K562 (cell line): Measurements from ENCODE around the gene TMEM53. TPM values are rescaled to one million over a fixed set of nuclear protein-coding genes. Genes with fewer than 3 reads are reported as not detected.

Source experiments
- ATAC-seq: fragments of 200-7000 bp; cut with Tn5 transposase; 3 replicates; pipeline ENCODE4 v1.9.1; 2020; ENCODE audit warnings: moderate library complexity
- BruUV-seq: library from RNA; stranded (reverse); fragments of 400-500 nt; replicated peaks from 2 replicates; lab custom pipeline; 2021; lab: Mats Ljungman, UMichigan
- CTCF ChIA-PET: fragments of 300-600 bp; formaldehyde crosslinking; extraction: SDS; loops from one replicate; lab custom pipeline; 2021; ENCODE audit warnings: low intra/inter-chr PET ratio; lab: Yijun Ruan, JAX
- POLR2A ChIA-PET: fragments of 300-600, 350-650 bp; sonication (Branson Sonifier 250); formaldehyde crosslinking; extraction: SDS; loops from one replicate; lab custom pipeline; 2021; ENCODE audit warnings: antibody characterized with exemption, inconsistent platforms; lab: Yijun Ruan, JAX
- DNase-seq, 4 experiments: peaks; one replicate each; pipeline versions ENCODE4 v3.0.0 to v3.0.0-alpha.2; 2011 to 2018; ENCODE audit warnings: low spot score in 3 of 4, mixed read lengths in 3 of 4; ENCODE audit errors: extremely low read depth in 1 of 4
- FAIRE-seq: peaks from 2 replicates; lab custom pipeline; 2011; peaks lifted over from hg19 to GRCh38; lab: Jason Lieb, UNC
- H2AFZ ChIP-seq: 2 replicates; pipeline ENCODE4 v1.6.0; 2011; ENCODE audit warnings: low read depth, low read length, control low read depth, inconsistent platforms
- H3K27ac ChIP-seq: fragments of 200-600 bp; 3 replicates; pipeline ENCODE4 v1.8.0; 2011; ENCODE audit warnings: low read depth, mild to moderate bottlenecking, control low read depth, inconsistent platforms, low read length, moderate library complexity, mixed read lengths; ENCODE audit errors: extremely low read depth
- H3K27me3 ChIP-seq, 2 experiments: fragments of 300-600 bp in 1 of 2; 2 replicates in 1 of 2; 3 replicates in 1 of 2; pipeline versions ENCODE4 v1.6.0 to v1.8.0; 2011; ENCODE audit warnings: inconsistent platforms in 2 of 2, low read length in 2 of 2, mild to moderate bottlenecking in 1 of 2, mixed read lengths in 1 of 2, moderate library complexity in 1 of 2; ENCODE audit not compliant: control insufficient read depth in 2 of 2, insufficient read depth in 2 of 2
- H3K36me3 ChIP-seq: fragments of 300-600 bp; 3 replicates; pipeline ENCODE4 v1.8.0; 2011; ENCODE audit warnings: mild to moderate bottlenecking, low read length, inconsistent platforms; ENCODE audit not compliant: control insufficient read depth, insufficient read depth
- H3K4me1 ChIP-seq, 2 experiments: fragments of 200-600 bp in 1 of 2; replicated peaks in 1 of 2; 2 replicates in 1 of 2; 3 replicates in 1 of 2; pipeline versions ENCODE4 v1.5.1 to v1.8.0; 2011; ENCODE audit warnings: inconsistent platforms in 2 of 2, low read length in 2 of 2, mild to moderate bottlenecking in 1 of 2, mixed read lengths in 1 of 2, moderate library complexity in 1 of 2; ENCODE audit not compliant: control insufficient read depth in 2 of 2, insufficient read depth in 2 of 2
- H3K4me2 ChIP-seq: 2 replicates; pipeline ENCODE4 v1.6.1; 2011; ENCODE audit warnings: low read length, control low read depth, inconsistent platforms, mixed read lengths; ENCODE audit not compliant: insufficient read depth
- H3K4me3 ChIP-seq: fragments of 200-600 bp; sonication (generic), shearing (Covaris generic); 2 replicates; pipeline ENCODE4 v1.5.1; 2016; ENCODE audit warnings: control low read depth, inconsistent platforms
- H3K79me2 ChIP-seq: fragments of 200-600 bp; 3 replicates; pipeline ENCODE4 v1.8.0; 2011; ENCODE audit warnings: low read length, inconsistent platforms; ENCODE audit not compliant: control insufficient read depth, insufficient read depth
- H3K9ac ChIP-seq, 2 experiments: 2 replicates each; pipeline versions ENCODE4 v1.6.0 to v1.6.1; 2011; ENCODE audit warnings: low read depth in 2 of 2, low read length in 2 of 2, control low read depth in 1 of 2, inconsistent platforms in 1 of 2, mild to moderate bottlenecking in 1 of 2, mixed read lengths in 1 of 2; ENCODE audit not compliant: insufficient read depth in 1 of 2
- H3K9me1 ChIP-seq: one replicate; pipeline ENCODE4 v1.6.0; 2011; ENCODE audit warnings: inconsistent platforms, mild to moderate bottlenecking, low read length, moderate library complexity; ENCODE audit not compliant: control insufficient read depth, insufficient read depth
- H3K9me3 ChIP-seq: replicated peaks from 2 replicates; pipeline ENCODE4 v1.5.1; 2011; ENCODE audit warnings: low read depth, low read length, inconsistent platforms; ENCODE audit not compliant: control insufficient read depth, insufficient read depth
- H4K20me1 ChIP-seq: replicated peaks from 2 replicates; pipeline ENCODE4 v1.6.1; 2011; ENCODE audit warnings: low read length, inconsistent platforms, mixed read lengths; ENCODE audit not compliant: control insufficient read depth, insufficient read depth
- BCOR ChIP-seq: fragments of 450-650 bp; IDR thresholded peaks from 2 replicates; pipeline ENCODE4 v1.6.1; 2016
- CBX2 ChIP-seq: fragments of 200-600 bp; sonication (generic); IDR thresholded peaks from one replicate; pipeline ENCODE4 v1.6.1; 2012; ENCODE audit warnings: mild to moderate bottlenecking, low read length, inconsistent platforms; ENCODE audit not compliant: insufficient read depth, poor library complexity, severe bottlenecking
- KDM1A ChIP-seq, 2 experiments: fragments of 450-650 bp; IDR thresholded peaks; 2 replicates each; pipeline ENCODE4 v1.6.1; 2016; ENCODE audit warnings: mild to moderate bottlenecking in 2 of 2
- KDM4B ChIP-seq, 2 experiments: fragments of 450-650 bp in 1 of 2; sonication (generic) in 1 of 2; IDR thresholded peaks; 2 replicates each; pipeline ENCODE4 v1.6.1; 2016 to 2017; ENCODE audit warnings: borderline replicate concordance in 2 of 2, antibody characterized with exemption in 1 of 2, low read depth in 1 of 2, mild to moderate bottlenecking in 1 of 2
- NCOA6 ChIP-seq: fragments of 450-650 bp; IDR thresholded peaks from 2 replicates; pipeline ENCODE4 v1.6.1; 2017; ENCODE audit warnings: mild to moderate bottlenecking
- NCOR1 ChIP-seq: fragments of 450-650 bp; IDR thresholded peaks from 2 replicates; pipeline ENCODE4 v1.6.1; 2016; ENCODE audit warnings: mild to moderate bottlenecking, moderate library complexity
- NR1H2 ChIP-seq: sonication (generic); formaldehyde crosslinking; IDR thresholded peaks from 2 replicates; pipeline ENCODE4 v1.4.0; 2020; ENCODE audit warnings: mild to moderate bottlenecking, missing genetic modification reagents
- PCBP1 ChIP-seq: fragments of 200-400 bp; formaldehyde crosslinking; IDR thresholded peaks from 2 replicates; pipeline ENCODE4 v1.6.1; 2018; ENCODE audit warnings: mild to moderate bottlenecking, low read depth, low read length; ENCODE audit not compliant: poor library complexity, severe bottlenecking
- PTRF ChIP-seq: fragments of 450-650 bp; IDR thresholded peaks from 2 replicates; pipeline ENCODE4 v1.6.1; 2016; ENCODE audit warnings: mild to moderate bottlenecking, missing genetic modification characterization, missing compliant biosample characterization
- RBM25 ChIP-seq: fragments of 200-400 bp; formaldehyde crosslinking; IDR thresholded peaks from 2 replicates; pipeline ENCODE4 v1.6.1; 2018; ENCODE audit warnings: low read length, low read depth, moderate library complexity; ENCODE audit not compliant: severe bottlenecking
- RCOR1 ChIP-seq, 2 experiments: IDR thresholded peaks; 2 replicates each; pipeline ENCODE4 v1.6.1; 2012; ENCODE audit warnings: low read depth in 2 of 2, low read length in 2 of 2, borderline replicate concordance in 1 of 2, improper control_type of control experiment in 1 of 2
- RFX5 ChIP-seq: IDR thresholded peaks from 2 replicates; pipeline ENCODE4 v1.6.1; 2011; ENCODE audit warnings: low read depth, mild to moderate bottlenecking, improper control_type of control experiment, low read length
- SNIP1 ChIP-seq: fragments of 450-650 bp; IDR thresholded peaks from 2 replicates; pipeline ENCODE4 v1.7.1; 2017; ENCODE audit warnings: low read depth, mild to moderate bottlenecking
- SP2 ChIP-seq: IDR thresholded peaks from 2 replicates; pipeline ENCODE4 v1.6.1; 2011; ENCODE audit warnings: mild to moderate bottlenecking, low read depth, low read length, moderate library complexity; ENCODE audit not compliant: poor library complexity, severe bottlenecking; ENCODE audit errors: extremely low read depth
- ZFP36 ChIP-seq: fragments of 150-350 bp; IDR thresholded peaks from 2 replicates; pipeline ENCODE4 v1.6.1; 2018; ENCODE audit warnings: low read length, low read depth; ENCODE audit not compliant: partially characterized antibody
- WGBS: fragments of 100-300 bp; shearing (Covaris generic); methylation state at CpG from one replicate; pipeline ENCODE4 v1.1.6; 2016; ENCODE audit warnings: low coverage, mixed read lengths; ENCODE audit not compliant: insufficient coverage; ENCODE audit errors: missing lambda C conversion rate; 5-methylcytosine and 5-hydroxymethylcytosine counted together
- in situ Hi-C: fragments of 300-500 bp; cut with MboI; formaldehyde crosslinking; loops from 4 replicates; pipeline ENCODE4 v1.15.0; 2018; ENCODE audit warnings: inconsistent platforms, mixed read lengths
- intact Hi-C: fragments of 100-400 bp; cut with micrococcal nuclease; formaldehyde crosslinking; loops from 2 replicates; pipeline ENCODE4 v1.14.2; 2022
- polyA plus RNA-seq, 8 experiments: library from polyadenylated mRNA; depleted of rRNA in 4 of 8; stranded (reverse) in 5 of 8; unstranded in 3 of 8; fragments of >200 nt; fragmentation: Nextera tagmentation in 2 of 8; fragmentation: Illumina TruSeq in 1 of 8; extraction: Ambion mirVana in 2 of 8; extraction: Trizol in 1 of 8; gene quantifications; 2 replicates each; pipeline versions ENCODE4 v1.2.1 to v1.2.3, GENCODE V29; 2011 to 2014; ENCODE audit warnings: inconsistent platforms in 1 of 8, missing spikeins in 1 of 8
- total RNA-seq, 7 experiments: library from RNA; depleted of rRNA in 6 of 7; stranded (reverse); fragments of >200 nt in 6 of 7; fragmentation: Illumina TruSeq in 2 of 7; extraction: Trizol in 2 of 7; gene quantifications; 2 replicates each; pipeline versions ENCODE4 v1.2.1 to v1.2.3, GENCODE V29; 2011 to 2021; ENCODE audit warnings: low replicate concordance in 1 of 7
- TF ChIP-seq, protein P1 (sequence below): fragments of 450-650 bp; conservative IDR thresholded peaks from 2 replicates; pipeline ENCODE4 v1.6.1; 2016; ENCODE audit warnings: missing genetic modification characterization, low read depth, mild to moderate bottlenecking, missing compliant biosample characterization, moderate library complexity
- TF ChIP-seq, protein P2 (sequence below): sonication (generic); formaldehyde crosslinking; IDR thresholded peaks from 2 replicates; pipeline ENCODE4 v1.8.0; 2022; ENCODE audit warnings: mild to moderate bottlenecking, missing genetic modification reagents

Gene TMEM53
- total and polyA plus RNA-seq, 9 of the 15 experiments (the other 6 are each of a cell fraction or from before 2014, with no cell fraction given): 0.23 to 3.7 (median 2.0) TPM

DNA sequence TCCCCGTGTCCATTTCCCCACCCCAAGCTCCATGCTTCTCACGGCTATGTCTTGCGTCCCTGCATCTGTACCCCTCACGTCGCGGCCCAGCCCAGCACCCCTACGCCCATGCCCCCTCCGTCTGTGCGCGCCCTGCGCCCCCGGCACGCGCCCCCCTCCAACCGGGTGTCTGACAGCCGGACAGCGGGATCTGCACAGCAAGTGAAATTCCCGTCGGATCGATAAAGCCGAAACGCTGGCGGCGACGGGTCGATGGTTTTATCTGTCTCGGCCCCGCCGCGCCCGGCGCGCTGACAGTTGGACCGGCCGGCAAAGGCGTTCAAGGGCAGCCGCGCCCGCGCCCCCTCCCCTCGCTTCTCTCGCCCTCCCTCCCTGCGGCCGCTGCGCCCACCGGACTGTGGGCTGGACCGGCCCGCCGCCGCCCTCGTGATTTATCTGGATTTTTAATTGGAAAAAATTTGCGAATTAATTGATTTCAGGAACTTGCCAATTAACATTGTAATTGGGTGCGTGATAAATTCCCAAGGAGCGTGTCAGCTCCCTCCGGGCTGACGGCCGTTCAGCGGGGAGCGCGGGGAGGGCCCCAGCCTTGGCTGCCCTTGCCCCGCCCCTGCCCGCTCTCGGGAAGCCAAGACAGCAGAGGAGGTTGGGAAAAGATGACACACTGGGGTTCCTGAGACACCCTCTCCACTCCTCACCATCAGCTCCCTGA lies 57.1 kb downstream of the TMEM53 start (continued):
- TF ChIP-seq RFX5 (no peak), NCOA6 (no peak), SNIP1 (no peak), PCBP1 (peak; percentile 52)
- TF ChIP-seq, all 486 proteins: peak for 3

DNA sequence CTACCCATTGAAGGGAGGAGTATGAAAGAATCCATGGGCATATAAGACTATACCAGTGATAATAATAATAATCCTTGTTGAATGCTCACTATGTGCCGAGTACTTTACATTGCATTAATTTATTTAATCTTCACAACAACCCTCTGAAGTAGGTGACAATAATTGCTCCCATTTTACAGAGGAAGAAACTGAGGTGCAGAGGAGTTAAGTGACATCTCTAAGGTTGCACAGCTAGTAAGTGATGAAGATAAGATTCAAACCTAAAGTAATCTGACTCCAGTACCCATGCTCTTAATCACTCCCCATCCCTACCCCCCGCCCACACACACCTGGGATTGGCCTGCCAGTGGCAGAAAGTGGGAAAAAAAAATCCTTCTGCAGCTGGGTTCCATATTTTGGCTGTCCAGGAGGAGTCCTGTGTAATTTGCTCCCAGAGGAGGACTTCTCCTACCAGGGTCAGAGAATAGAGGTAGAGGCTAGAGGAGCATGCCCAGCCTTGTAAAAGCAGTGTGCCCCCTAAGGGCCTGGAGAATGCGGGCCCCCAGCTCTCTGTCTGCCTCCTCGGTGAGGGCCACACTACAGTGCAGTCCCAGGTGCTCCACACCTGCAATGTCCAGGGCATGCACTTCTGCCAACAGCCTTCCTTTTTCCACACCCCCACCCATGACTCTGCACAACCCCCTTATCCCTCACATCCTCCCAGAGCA lies 57.8 kb downstream of the TMEM53 start:
- Histone ChIP-seq H3K79me2 (no peaks in the 10 kb centered on the region), H3K27ac (no peak overlapping the region), H3K4me1 (peaks cover 11 to 23% of the 10 kb centered on the region in 2 experiments; a peak in 3 of 5 replicates), H3K27me3 (no peaks in the 10 kb centered on the region), H3K4me2 (no peak overlapping the region; the same call in 1 of the 2 replicates), H3K9me3 (no peaks in the 10 kb centered on the region), H3K4me3 (no peak overlapping the region), H3K9me1 (no peaks in the 10 kb centered on the region), H2AFZ (no peak overlapping the region), H3K9ac (peak overlapping the region in 1 of 2 experiments; percentile 50; a peak in 1 of 4 replicates), H3K36me3 (no peaks in the 10 kb centered on the region), H4K20me1 (0 out of 2 replicates have a peak, but pooled peaks cover 3% of the 10 kb centered on the region)
- intact Hi-C loops (no loop called here), in situ Hi-C loops (no loop called here)
- DNase-seq (peak in 2 of 4 experiments; percentile 30), FAIRE-seq (no peak), ATAC-seq (peak; percentile 68)
- ChIA-PET CTCF (no interaction called here), POLR2A (interaction anchor here (0.6 to 12.0 kb wide), 4 partner anchors 9 to 96 kb away, joined by 3 to 122 read pairs (median 3); no protein-coding TSS in a partner anchor)
- 26% methylated on average over 4 of the region's 4 CpGs for WGBS
- no TSS peak for BruUV-seq
- TF ChIP-seq KDM4B (IDR thresholded peaks at IDR 0.05; ENCODE audit: borderline replicate concordance in 2 of 2, low read depth in 1 of 2): 0 out of 4 replicates have a peak, but pooled peaks of 1 of the 2 experiments have one; percentile 41
- TF ChIP-seq RCOR1 (IDR thresholded peaks at IDR 0.05; ENCODE audit: borderline replicate concordance in 1 of 2, low read depth in 2 of 2, low read length in 2 of 2): peak in 1 of 2 experiments; percentile 60; a peak in 1 of 4 replicates
- TF ChIP-seq, protein P1, sequence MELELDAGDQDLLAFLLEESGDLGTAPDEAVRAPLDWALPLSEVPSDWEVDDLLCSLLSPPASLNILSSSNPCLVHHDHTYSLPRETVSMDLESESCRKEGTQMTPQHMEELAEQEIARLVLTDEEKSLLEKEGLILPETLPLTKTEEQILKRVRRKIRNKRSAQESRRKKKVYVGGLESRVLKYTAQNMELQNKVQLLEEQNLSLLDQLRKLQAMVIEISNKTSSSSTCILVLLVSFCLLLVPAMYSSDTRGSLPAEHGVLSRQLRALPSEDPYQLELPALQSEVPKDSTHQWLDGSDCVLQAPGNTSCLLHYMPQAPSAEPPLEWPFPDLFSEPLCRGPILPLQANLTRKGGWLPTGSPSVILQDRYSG (tag): no peak
- TF ChIP-seq CBX2: no peak
- TF ChIP-seq RBM25: peak; percentile 98
- peak; percentile 22 for TF ChIP-seq ZFP36
- TF ChIP-seq NCOR1: no peak
- TF ChIP-seq KDM1A (IDR thresholded peaks at IDR 0.05): peak; percentile 73 to 84
- TF ChIP-seq, protein P2, sequence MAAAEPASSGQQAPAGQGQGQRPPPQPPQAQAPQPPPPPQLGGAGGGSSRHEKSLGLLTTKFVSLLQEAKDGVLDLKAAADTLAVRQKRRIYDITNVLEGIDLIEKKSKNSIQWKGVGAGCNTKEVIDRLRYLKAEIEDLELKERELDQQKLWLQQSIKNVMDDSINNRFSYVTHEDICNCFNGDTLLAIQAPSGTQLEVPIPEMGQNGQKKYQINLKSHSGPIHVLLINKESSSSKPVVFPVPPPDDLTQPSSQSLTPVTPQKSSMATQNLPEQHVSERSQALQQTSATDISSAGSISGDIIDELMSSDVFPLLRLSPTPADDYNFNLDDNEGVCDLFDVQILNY (CRISPR knock-in tag): no peak
- peak; percentile 95 for TF ChIP-seq BCOR
- peak; percentile 51 for TF ChIP-seq SP2
- TF ChIP-seq NR1H2: no peak
- TF ChIP-seq PTRF: no peak
